ENCODE results near the gene APC2. TPM values are rescaled to one million over a fixed set of nuclear protein-coding genes. Genes with fewer than 3 reads are reported as not detected.

Gene APC2, protein sequence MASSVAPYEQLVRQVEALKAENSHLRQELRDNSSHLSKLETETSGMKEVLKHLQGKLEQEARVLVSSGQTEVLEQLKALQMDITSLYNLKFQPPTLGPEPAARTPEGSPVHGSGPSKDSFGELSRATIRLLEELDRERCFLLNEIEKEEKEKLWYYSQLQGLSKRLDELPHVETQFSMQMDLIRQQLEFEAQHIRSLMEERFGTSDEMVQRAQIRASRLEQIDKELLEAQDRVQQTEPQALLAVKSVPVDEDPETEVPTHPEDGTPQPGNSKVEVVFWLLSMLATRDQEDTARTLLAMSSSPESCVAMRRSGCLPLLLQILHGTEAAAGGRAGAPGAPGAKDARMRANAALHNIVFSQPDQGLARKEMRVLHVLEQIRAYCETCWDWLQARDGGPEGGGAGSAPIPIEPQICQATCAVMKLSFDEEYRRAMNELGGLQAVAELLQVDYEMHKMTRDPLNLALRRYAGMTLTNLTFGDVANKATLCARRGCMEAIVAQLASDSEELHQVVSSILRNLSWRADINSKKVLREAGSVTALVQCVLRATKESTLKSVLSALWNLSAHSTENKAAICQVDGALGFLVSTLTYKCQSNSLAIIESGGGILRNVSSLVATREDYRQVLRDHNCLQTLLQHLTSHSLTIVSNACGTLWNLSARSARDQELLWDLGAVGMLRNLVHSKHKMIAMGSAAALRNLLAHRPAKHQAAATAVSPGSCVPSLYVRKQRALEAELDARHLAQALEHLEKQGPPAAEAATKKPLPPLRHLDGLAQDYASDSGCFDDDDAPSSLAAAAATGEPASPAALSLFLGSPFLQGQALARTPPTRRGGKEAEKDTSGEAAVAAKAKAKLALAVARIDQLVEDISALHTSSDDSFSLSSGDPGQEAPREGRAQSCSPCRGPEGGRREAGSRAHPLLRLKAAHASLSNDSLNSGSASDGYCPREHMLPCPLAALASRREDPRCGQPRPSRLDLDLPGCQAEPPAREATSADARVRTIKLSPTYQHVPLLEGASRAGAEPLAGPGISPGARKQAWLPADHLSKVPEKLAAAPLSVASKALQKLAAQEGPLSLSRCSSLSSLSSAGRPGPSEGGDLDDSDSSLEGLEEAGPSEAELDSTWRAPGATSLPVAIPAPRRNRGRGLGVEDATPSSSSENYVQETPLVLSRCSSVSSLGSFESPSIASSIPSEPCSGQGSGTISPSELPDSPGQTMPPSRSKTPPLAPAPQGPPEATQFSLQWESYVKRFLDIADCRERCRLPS (N-terminal part only)
- total RNA-seq: 1 to 10 TPM in 1 of 4 donors, under 1 TPM in 3; 0.02 to 1.2 (median 0.35) TPM

DNA sequence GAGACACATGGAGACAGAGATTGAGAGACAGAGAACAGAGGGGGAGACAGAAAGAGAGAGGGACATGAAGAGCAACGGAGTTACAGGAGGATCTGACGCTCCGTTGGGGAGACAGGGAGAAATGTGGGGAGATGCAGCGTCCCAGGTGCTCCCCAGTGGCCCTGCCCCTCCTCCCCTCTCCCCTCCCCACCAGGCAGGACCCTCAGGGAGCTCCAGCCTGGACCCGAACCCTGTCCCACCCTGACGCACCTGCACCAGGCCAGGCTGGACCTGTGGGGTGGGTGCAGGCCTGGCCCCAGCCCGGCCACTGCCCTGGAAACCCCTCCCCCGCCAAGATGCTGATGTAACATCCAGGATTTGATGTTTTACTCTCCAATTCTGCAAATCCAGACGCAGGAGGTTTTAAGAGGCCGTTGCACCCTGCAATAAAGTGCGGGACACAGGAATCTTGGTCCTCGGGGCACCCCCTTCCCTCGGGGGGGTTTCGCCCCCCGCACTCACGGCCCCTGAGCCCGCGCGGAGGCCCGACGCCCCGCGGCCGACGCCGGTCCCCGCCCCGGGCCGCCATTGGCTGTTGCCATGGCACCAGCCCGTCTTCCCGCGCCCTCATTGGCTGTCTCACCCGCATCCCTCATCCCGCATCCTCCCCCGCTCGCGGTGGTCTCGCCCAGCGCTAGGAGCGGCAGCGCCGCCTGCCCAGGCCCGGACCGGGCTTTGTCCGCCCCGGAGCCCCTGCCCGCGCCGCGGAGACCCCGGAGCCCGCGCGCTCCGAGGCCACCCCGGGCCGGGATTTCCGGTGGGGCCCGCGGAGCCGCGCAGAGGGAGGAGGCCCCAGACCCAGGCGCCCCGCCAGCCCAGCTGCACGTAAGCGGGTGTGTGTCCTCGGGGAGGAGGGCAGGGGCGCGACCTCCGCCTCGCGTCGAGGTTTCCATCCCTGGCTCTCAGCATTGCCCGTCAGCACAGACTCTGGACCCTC is at the start of gene APC2:
Gene APC2 (plus strand): TSS at position 655 of the 976 bp plus-strand sequence. CDS start 2,881 bp downstream, outside the sequence.
- Histone ChIP-seq H3K36me3 (no peaks in the 10 kb centered on the region), H3K4me1 (peaks cover 0 to 64% (median 29%) of the 10 kb centered on the region in 3 donors), H3K9me3 (no peaks in the 10 kb centered on the region), H3K4me3 (no peak within 1 kb of the TSS), H3K27ac (no peak within 1 kb of the TSS), H3K27me3 (peaks cover 100% of the 10 kb centered on the region)
- ATAC-seq: no peak
- WGBS, 2 donors (ENCODE audit: low coverage in 1 of 2): 0 to 22% methylated on average over 3 to 10 of the region's 74 CpGs
- no peak for TF ChIP-seq POLR2A (IDR thresholded peaks at IDR 0.05)
- TF ChIP-seq, protein P1, sequence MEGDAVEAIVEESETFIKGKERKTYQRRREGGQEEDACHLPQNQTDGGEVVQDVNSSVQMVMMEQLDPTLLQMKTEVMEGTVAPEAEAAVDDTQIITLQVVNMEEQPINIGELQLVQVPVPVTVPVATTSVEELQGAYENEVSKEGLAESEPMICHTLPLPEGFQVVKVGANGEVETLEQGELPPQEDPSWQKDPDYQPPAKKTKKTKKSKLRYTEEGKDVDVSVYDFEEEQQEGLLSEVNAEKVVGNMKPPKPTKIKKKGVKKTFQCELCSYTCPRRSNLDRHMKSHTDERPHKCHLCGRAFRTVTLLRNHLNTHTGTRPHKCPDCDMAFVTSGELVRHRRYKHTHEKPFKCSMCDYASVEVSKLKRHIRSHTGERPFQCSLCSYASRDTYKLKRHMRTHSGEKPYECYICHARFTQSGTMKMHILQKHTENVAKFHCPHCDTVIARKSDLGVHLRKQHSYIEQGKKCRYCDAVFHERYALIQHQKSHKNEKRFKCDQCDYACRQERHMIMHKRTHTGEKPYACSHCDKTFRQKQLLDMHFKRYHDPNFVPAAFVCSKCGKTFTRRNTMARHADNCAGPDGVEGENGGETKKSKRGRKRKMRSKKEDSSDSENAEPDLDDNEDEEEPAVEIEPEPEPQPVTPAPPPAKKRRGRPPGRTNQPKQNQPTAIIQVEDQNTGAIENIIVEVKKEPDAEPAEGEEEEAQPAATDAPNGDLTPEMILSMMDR (IDR thresholded peaks at IDR 0.05): no peak

DNA sequence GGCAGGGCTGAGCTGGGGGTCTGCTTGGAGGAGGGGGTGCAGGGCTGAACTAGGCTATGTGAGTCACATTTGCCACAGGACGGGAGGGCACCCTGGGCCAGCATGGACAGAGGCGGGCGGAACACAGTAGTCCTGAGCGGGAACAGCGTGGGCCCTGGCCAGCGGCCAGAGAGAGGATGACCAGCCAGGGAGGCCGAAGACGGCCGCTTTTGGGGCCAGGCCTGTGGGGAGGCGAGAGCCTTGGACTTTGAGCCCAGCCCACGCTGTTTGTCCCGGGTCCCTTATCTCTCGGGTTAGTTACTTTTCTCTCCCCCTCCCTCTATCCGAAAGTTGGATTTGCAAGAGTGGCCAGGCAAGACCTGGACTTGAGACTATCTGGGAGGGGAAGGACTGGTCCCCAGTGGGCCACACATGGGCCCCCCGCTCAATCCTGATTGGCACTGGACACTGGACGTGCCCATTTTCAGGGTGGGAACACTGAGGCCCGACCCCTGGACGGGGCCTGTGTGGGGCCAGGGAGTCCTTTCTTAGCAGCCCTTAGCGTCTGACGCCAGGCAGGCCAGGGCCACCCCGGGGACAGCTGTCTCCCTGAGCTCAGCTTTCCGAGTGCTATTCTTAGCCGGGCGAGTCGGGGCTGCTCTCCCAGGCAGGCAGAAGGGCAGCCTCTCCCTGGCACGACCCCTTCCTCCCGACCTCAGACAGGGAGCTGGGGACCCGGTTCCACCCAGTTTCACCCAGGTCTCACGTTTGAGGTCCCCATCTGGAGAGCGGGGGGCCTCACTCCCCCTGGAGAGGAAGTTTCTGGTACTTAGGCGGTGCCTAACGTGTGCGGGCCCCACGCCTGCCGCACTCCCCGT is 49.4 kb upstream of the APC2 start:
- peak; percentile 19 for ATAC-seq
- Histone ChIP-seq H3K9me3 (no peaks in the 10 kb centered on the region), H3K27ac (peak overlapping the region in 1 of 4 donors; percentile 55), H3K36me3 (peaks cover 0 to 9% of the 10 kb centered on the region in 2 donors), H3K27me3 (no peaks in the 10 kb centered on the region), H3K4me1 (peaks cover 3 to 50% (median 19%) of the 10 kb centered on the region in 3 donors), H3K4me3 (peak overlapping the region; percentile 42 to 64)
- TF ChIP-seq POLR2A (IDR thresholded peaks at IDR 0.05) (no peak), EP300 (IDR thresholded peaks at IDR 0.05) (no peak), POLR2AphosphoS5 (IDR thresholded peaks at IDR 0.05) (no peak)
- TF ChIP-seq, protein P1 (IDR thresholded peaks at IDR 0.05): no peak
- WGBS, 2 donors (ENCODE audit: low coverage in 1 of 2): 17 to 54% methylated on average over 1 to 13 of the region's 36 CpGs

DNA sequence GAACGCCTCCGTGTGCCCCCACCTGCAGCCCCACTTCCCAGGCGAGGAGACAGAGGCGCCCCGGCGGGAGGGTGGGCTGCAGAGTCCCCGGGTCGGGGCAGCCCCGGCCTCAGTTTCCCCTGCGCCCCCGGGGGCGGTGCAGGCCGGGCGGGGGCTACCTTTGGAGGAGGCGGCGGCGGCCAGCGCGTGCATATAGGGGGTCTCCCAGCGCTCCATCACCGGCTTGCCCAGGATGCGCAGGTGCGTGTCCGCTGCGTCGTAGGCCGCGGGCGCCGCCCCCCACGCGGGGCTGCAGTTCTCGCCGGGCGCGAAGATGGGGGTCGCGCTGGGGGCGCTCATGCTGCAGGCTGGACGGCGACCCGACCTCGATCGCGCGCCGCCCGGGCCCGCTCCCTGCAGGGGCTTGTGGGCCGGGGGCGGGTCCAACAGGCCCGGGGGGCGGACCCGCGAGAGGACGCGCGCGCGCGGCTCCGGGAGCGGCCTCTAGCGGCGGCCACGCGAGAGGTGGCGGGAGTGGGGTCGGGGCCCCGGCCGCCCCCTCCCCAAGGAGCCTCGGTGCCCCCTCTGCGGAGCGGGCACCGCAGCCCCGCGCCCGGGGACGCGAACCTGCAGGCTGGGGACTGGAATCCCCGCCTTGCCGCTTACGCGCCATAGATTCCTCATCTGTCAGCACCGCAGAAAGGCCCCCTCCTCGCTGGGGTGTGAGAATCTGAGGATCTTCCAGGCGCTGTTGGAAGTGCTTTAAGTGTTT is 48.6 kb upstream of the APC2 start, which contains the start of gene GAMT:
Gene GAMT (minus strand): TSS at position 405 of the 751 bp plus-strand sequence. CDS start 66 bp downstream, at position 339.
- Histone ChIP-seq H3K27ac (peak within 1 kb of the TSS in 1 of 4 donors; percentile 55), H3K9me3 (no peaks in the 10 kb centered on the region), H3K4me1 (peaks cover 3 to 43% (median 13%) of the 10 kb centered on the region in 3 donors), H3K4me3 (peak within 1 kb of the TSS; percentile 42 to 64), H3K27me3 (no peaks in the 10 kb centered on the region), H3K36me3 (peaks cover 0 to 4% of the 10 kb centered on the region in 2 donors)
- 8% methylated on average over 2 of the region's 87 CpGs; no CpG with 5 or more reads in 1 of the 2 donors for WGBS, 2 donors (ENCODE audit: low coverage in 1 of 2)
- TF ChIP-seq, protein P1 (IDR thresholded peaks at IDR 0.05): peak in 3 of 4 experiments; percentile 37 to 74 (median 56)
- TF ChIP-seq POLR2A (IDR thresholded peaks at IDR 0.05): no peak
- ATAC-seq: peak; percentile 52
